Erythroblast (primary cell): ENCODE measurements around the gene SRP14.

ENCODE experiments used
- GATA1 ChIP-seq: IDR thresholded peaks from 2 replicates; pipeline ENCODE4 v1.6.1; 2011; ENCODE audit warnings: low read depth, mild to moderate bottlenecking, control low read depth, low read length, moderate library complexity
- POLR2A ChIP-seq: IDR thresholded peaks from 2 replicates; pipeline ENCODE4 v1.6.1; 2011; ENCODE audit warnings: mild to moderate bottlenecking, low read length

- TF ChIP-seq POLR2A = no peak
- TF ChIP-seq GATA1 = no peak
Observed at GRCh38 chr15:40037721-40038120, 1.3 kb downstream of the SRP14 start.
